K562 (cell line): Measurements from ENCODE around the gene DTNB. TPM values are rescaled to one million over a fixed set of nuclear protein-coding genes. Genes with fewer than 3 reads are reported as not detected.

Experiments used
- ARID1B ChIP-seq: fragments of 450-650 bp; IDR thresholded peaks from 2 replicates; pipeline ENCODE4 v1.6.1; 2016; ENCODE audit warnings: antibody characterized with exemption, mild to moderate bottlenecking, inconsistent platforms
- BCOR ChIP-seq: fragments of 450-650 bp; IDR thresholded peaks from 2 replicates; pipeline ENCODE4 v1.6.1; 2016
- CBFA2T3 ChIP-seq: fragments of 450-650 bp; IDR thresholded peaks from 2 replicates; pipeline ENCODE4 v1.6.1; 2017
- CSDE1 ChIP-seq, 2 experiments: fragments of 450-650 bp; IDR thresholded peaks; 2 replicates each; pipeline ENCODE4 v1.6.1; 2016; ENCODE audit warnings: mild to moderate bottlenecking in 1 of 2
- EGR1 ChIP-seq: fragments of 450-650 bp; conservative IDR thresholded peaks from 2 replicates; pipeline ENCODE4 v1.6.1; 2017; ENCODE audit warnings: mild to moderate bottlenecking
- ELF1 ChIP-seq: fragments of 200-800 bp; sonication (Bioruptor generic); IDR thresholded peaks from 2 replicates; pipeline ENCODE4 v1.6.1; 2016; ENCODE audit warnings: missing genetic modification characterization, missing compliant biosample characterization
- EP300 ChIP-seq: IDR thresholded peaks from 2 replicates; pipeline ENCODE4 v1.6.1; 2012; ENCODE audit warnings: low read length, improper control_type of control experiment
- ESRRA ChIP-seq: fragments of 450-650 bp; IDR thresholded peaks from 2 replicates; pipeline ENCODE4 v1.6.1; 2014; ENCODE audit warnings: low read depth, mild to moderate bottlenecking, moderate library complexity, borderline replicate concordance
- ETV6 ChIP-seq, 3 experiments: fragments of 150-350 bp in 1 of 3; sonication (generic) in 1 of 3; formaldehyde crosslinking in 1 of 3; IDR thresholded peaks; 2 replicates each; pipeline versions ENCODE4 v1.6.1 to v1.8.0; 2014 to 2022; ENCODE audit warnings: borderline replicate concordance in 2 of 3, low read depth in 2 of 3, antibody characterized with exemption in 1 of 3, low read length in 1 of 3, mild to moderate bottlenecking in 1 of 3, missing genetic modification reagents in 1 of 3
- GABPB2 ChIP-seq: fragments of 250-450 bp; sonication (Bioruptor Pico); conservative IDR thresholded peaks from 2 replicates; pipeline ENCODE4 v1.5.1; 2021; ENCODE audit warnings: mild to moderate bottlenecking
- HDAC2 ChIP-seq: fragments of 450-650 bp; IDR thresholded peaks from 2 replicates; pipeline ENCODE4 v1.6.1; 2016; ENCODE audit warnings: mild to moderate bottlenecking
- MTA1 ChIP-seq: fragments of 450-650 bp; IDR thresholded peaks from 2 replicates; pipeline ENCODE4 v1.6.1; 2017; ENCODE audit warnings: borderline replicate concordance
- PML ChIP-seq: IDR thresholded peaks from 2 replicates; pipeline ENCODE4 v1.6.1; 2012; ENCODE audit warnings: low read length, inconsistent platforms
- POLR2AphosphoS2 ChIP-seq: IDR thresholded peaks from 2 replicates; pipeline ENCODE4 v1.6.1; 2012; ENCODE audit warnings: low read length, improper control_type of control experiment
- RCOR1 ChIP-seq, 2 experiments: IDR thresholded peaks; 2 replicates each; pipeline ENCODE4 v1.6.1; 2012; ENCODE audit warnings: low read depth in 2 of 2, low read length in 2 of 2, borderline replicate concordance in 1 of 2, improper control_type of control experiment in 1 of 2
- TCFL5 ChIP-seq: fragments of 250-450 bp; sonication (Bioruptor Pico); conservative IDR thresholded peaks from 2 replicates; pipeline ENCODE4 v1.6.1; 2021; ENCODE audit warnings: mild to moderate bottlenecking, moderate library complexity, matching md5 sums
- TRIM28 ChIP-seq: fragments of 450-650 bp; IDR thresholded peaks from 2 replicates; pipeline ENCODE4 v1.6.1; 2017
- ZNF146 ChIP-seq: IDR thresholded peaks from one replicate; pipeline ENCODE4 v1.6.1; 2018; ENCODE audit warnings: missing compliant biosample characterization; ENCODE audit not compliant: unreplicated experiment
- ZNF384 ChIP-seq: IDR thresholded peaks from 2 replicates; pipeline ENCODE4 v1.6.1; 2012; ENCODE audit warnings: low read depth, low read length, improper control_type of control experiment
- polyA plus RNA-seq, 8 experiments: library from polyadenylated mRNA; depleted of rRNA in 4 of 8; stranded (reverse) in 5 of 8; unstranded in 3 of 8; fragments of >200 nt; fragmentation: Nextera tagmentation in 2 of 8; fragmentation: Illumina TruSeq in 1 of 8; extraction: Ambion mirVana in 2 of 8; extraction: Trizol in 1 of 8; gene quantifications; 2 replicates each; pipeline versions ENCODE4 v1.2.1 to v1.2.3, GENCODE V29; 2011 to 2014; ENCODE audit warnings: inconsistent platforms in 1 of 8, missing spikeins in 1 of 8
- total RNA-seq, 7 experiments: library from RNA; depleted of rRNA in 6 of 7; stranded (reverse); fragments of >200 nt in 6 of 7; fragmentation: Illumina TruSeq in 2 of 7; extraction: Trizol in 2 of 7; gene quantifications; 2 replicates each; pipeline versions ENCODE4 v1.2.1 to v1.2.3, GENCODE V29; 2011 to 2021; ENCODE audit warnings: low replicate concordance in 1 of 7
- TF ChIP-seq, protein P1 (sequence below): fragments of 450-650 bp; conservative IDR thresholded peaks from 2 replicates; pipeline ENCODE4 v1.6.1; 2016; ENCODE audit warnings: missing genetic modification characterization, low read depth, mild to moderate bottlenecking, control low read depth, missing compliant biosample characterization
- TF ChIP-seq, protein P2 (sequence below): fragments of 450-650 bp; IDR thresholded peaks from 2 replicates; pipeline ENCODE4 v1.6.1; 2016; ENCODE audit warnings: low read depth, mild to moderate bottlenecking, moderate library complexity
- TF ChIP-seq, protein P3 (sequence below): sonication (generic); formaldehyde crosslinking; IDR thresholded peaks from 2 replicates; pipeline ENCODE4 v1.8.1; 2022; ENCODE audit warnings: missing genetic modification reagents
- TF ChIP-seq, protein P4 (sequence below): fragments of 450-650 bp; formaldehyde crosslinking; IDR thresholded peaks from 2 replicates; pipeline ENCODE4 v1.4.0; 2020; ENCODE audit warnings: mild to moderate bottlenecking, moderate library complexity
- TF ChIP-seq, protein P5 (sequence below): sonication (generic); formaldehyde crosslinking; IDR thresholded peaks from 2 replicates; pipeline ENCODE4 v1.9.0; 2022; ENCODE audit warnings: mild to moderate bottlenecking, missing genetic modification reagents
- TF ChIP-seq, protein P6 (sequence below): fragments of 250-450 bp; sonication (Bioruptor Pico); IDR thresholded peaks from 2 replicates; pipeline ENCODE4 v1.8.0; 2021; ENCODE audit warnings: moderate library complexity, mild to moderate bottlenecking, inconsistent platforms

DTNB gene
- total and polyA plus RNA-seq, 9 of the 15 experiments (the other 6 are each of a cell fraction or from before 2014, with no cell fraction given): 0.18 to 2.0 (median 0.77) TPM; not detected in 2

DNA sequence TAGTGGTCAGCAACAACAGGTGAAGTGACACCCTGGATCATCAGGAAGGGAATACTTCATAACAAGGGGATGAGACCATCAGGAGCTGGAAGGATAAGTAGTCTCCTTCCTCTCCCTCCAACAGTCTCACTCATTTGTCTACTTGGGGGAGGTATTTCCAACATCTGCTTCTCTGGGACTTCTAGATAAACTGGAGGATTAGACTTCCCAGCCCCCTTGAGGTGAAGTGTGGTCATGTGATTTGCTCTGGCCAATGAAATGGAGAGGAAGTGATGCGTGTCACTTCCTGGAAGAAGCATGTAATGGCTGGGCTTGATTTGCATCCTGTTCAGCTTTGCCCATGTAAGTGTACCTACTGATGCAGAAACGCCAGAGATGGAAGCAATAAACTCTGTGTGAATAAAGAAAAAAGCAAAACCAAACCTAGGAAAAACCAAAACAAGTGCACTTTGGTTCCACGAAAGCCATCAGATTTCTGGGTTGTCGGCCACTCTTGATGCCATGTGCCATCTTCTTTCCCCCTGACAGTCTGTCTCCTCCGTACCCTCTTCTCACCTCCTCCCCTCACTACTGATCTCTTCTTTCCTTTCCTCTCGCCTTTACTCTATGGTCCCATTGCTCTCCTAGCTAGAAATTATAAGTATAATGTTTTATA is 255.5 kb downstream of the DTNB start (continued):
- TF ChIP-seq, protein P1, sequence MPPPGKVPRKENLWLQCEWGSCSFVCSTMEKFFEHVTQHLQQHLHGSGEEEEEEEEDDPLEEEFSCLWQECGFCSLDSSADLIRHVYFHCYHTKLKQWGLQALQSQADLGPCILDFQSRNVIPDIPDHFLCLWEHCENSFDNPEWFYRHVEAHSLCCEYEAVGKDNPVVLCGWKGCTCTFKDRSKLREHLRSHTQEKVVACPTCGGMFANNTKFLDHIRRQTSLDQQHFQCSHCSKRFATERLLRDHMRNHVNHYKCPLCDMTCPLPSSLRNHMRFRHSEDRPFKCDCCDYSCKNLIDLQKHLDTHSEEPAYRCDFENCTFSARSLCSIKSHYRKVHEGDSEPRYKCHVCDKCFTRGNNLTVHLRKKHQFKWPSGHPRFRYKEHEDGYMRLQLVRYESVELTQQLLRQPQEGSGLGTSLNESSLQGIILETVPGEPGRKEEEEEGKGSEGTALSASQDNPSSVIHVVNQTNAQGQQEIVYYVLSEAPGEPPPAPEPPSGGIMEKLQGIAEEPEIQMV (tag): no peak
- TF ChIP-seq RCOR1 (IDR thresholded peaks at IDR 0.05; ENCODE audit: borderline replicate concordance in 1 of 2, low read depth in 2 of 2, low read length in 2 of 2): no peak
- no peak for TF ChIP-seq HDAC2
- no peak for TF ChIP-seq TCFL5 (CRISPR knock-in tag)
- TF ChIP-seq, protein P2, sequence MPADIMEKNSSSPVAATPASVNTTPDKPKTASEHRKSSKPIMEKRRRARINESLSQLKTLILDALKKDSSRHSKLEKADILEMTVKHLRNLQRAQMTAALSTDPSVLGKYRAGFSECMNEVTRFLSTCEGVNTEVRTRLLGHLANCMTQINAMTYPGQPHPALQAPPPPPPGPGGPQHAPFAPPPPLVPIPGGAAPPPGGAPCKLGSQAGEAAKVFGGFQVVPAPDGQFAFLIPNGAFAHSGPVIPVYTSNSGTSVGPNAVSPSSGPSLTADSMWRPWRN: no peak
- peak; percentile 71 for TF ChIP-seq ELF1 (tag)
- TF ChIP-seq ESRRA: no peak
- no peak for TF ChIP-seq MTA1
- no peak for TF ChIP-seq BCOR
- TF ChIP-seq, protein P3, sequence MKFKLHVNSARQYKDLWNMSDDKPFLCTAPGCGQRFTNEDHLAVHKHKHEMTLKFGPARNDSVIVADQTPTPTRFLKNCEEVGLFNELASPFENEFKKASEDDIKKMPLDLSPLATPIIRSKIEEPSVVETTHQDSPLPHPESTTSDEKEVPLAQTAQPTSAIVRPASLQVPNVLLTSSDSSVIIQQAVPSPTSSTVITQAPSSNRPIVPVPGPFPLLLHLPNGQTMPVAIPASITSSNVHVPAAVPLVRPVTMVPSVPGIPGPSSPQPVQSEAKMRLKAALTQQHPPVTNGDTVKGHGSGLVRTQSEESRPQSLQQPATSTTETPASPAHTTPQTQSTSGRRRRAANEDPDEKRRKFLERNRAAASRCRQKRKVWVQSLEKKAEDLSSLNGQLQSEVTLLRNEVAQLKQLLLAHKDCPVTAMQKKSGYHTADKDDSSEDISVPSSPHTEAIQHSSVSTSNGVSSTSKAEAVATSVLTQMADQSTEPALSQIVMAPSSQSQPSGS (CRISPR knock-in tag): no peak
- peak; percentile 27 for TF ChIP-seq CBFA2T3
- no peak for TF ChIP-seq CSDE1 (IDR thresholded peaks at IDR 0.05)
- TF ChIP-seq, protein P4, sequence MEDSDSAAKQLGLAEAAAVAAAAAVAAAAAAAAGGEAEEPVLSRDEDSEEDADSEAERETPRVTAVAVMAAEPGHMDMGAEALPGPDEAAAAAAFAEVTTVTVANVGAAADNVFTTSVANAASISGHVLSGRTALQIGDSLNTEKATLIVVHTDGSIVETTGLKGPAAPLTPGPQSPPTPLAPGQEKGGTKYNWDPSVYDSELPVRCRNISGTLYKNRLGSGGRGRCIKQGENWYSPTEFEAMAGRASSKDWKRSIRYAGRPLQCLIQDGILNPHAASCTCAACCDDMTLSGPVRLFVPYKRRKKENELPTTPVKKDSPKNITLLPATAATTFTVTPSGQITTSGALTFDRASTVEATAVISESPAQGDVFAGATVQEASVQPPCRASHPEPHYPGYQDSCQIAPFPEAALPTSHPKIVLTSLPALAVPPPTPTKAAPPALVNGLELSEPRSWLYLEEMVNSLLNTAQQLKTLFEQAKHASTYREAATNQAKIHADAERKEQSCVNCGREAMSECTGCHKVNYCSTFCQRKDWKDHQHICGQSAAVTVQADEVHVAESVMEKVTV: no peak
- 0 out of 2 replicates have a peak, but pooled peaks have one; percentile 17 for TF ChIP-seq ARID1B
- TF ChIP-seq, protein P5, sequence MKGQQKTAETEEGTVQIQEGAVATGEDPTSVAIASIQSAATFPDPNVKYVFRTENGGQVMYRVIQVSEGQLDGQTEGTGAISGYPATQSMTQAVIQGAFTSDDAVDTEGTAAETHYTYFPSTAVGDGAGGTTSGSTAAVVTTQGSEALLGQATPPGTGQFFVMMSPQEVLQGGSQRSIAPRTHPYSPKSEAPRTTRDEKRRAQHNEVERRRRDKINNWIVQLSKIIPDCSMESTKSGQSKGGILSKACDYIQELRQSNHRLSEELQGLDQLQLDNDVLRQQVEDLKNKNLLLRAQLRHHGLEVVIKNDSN (CRISPR knock-in tag): peak; percentile 62
- TF ChIP-seq, protein P6, sequence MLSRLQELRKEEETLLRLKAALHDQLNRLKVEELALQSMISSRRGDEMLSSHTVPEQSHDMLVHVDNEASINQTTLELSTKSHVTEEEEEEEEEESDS (CRISPR knock-in tag): no peak
- TF ChIP-seq EP300: no peak
- no peak for TF ChIP-seq PML
- no peak for TF ChIP-seq EGR1
- TF ChIP-seq ETV6 (IDR thresholded peaks at IDR 0.05; ENCODE audit: borderline replicate concordance in 1 of 2, low read depth in 2 of 2, low read length in 1 of 2): peak; percentile 60 to 85; a peak in 3 of 4 replicates
- TF ChIP-seq ETV6 (CRISPR knock-in tag; IDR thresholded peaks at IDR 0.05; ENCODE audit: borderline replicate concordance): no peak
- TF ChIP-seq ZNF146: no peak
- no peak for TF ChIP-seq POLR2AphosphoS2
- TF ChIP-seq GABPB2: no peak
- no peak for TF ChIP-seq TRIM28
- no peak for TF ChIP-seq ZNF384
